Activated CD4-positive, alpha-beta T cell treated with anti-CD3 and anti-CD28 coated beads, Interleukin-2, amount 50 U/mL, for 1 hour (primary cell): ENCODE results near the gene DIP2A.
"Not testable (repeated sequence)": the region's sequence is repeated elsewhere in the genome, so short reads cannot be mapped to it uniquely, and the experiment has no call there.

Experiments used
- DNase-seq: peaks from one replicate; pipeline ENCODE4 v3.0.0-alpha.2; 2020

The DIP2A gene

GRCh38 chr21:46425041-46425440 is 33.6 kb upstream of the DIP2A start:
- no peak for DNase-seq

- DNase-seq = peak; percentile 34
These were observed 33.1 kb upstream of the DIP2A start for GRCh38 chr21:46425571-46425970.

GRCh38 chr21:46426313-46427046 is 32.2 kb upstream of the DIP2A start:
- DNase-seq = no peak

GRCh38 chr21:46427516-46427915 is 31.2 kb upstream of the DIP2A start:
- no peak for DNase-seq

- no peak for DNase-seq
These were observed 30.4 kb upstream of the DIP2A start for GRCh38 chr21:46428286-46428685.

- DNase-seq = no peak
These were observed 29.5 kb upstream of the DIP2A start for GRCh38 chr21:46428987-46429710.

- no peak for DNase-seq
These were observed 28.7 kb upstream of the DIP2A start for GRCh38 chr21:46429754-46430681.

- no peak for DNase-seq
These were observed 27.2 kb upstream of the DIP2A start for GRCh38 chr21:46431448-46431847.

- DNase-seq = no peak
These were observed 26.7 kb upstream of the DIP2A start for GRCh38 chr21:46431884-46432488.

GRCh38 chr21:46433116-46433515 is 25.6 kb upstream of the DIP2A start:
- not testable (repeated sequence) for DNase-seq

GRCh38 chr21:46434322-46434958 is 24.3 kb upstream of the DIP2A start:
- DNase-seq = no peak

GRCh38 chr21:46435786-46436227 is 22.9 kb upstream of the DIP2A start:
- DNase-seq = no peak

- no peak for DNase-seq
These were observed 22.1 kb upstream of the DIP2A start for GRCh38 chr21:46436621-46437020.

GRCh38 chr21:46437096-46437498 is 21.6 kb upstream of the DIP2A start:
- DNase-seq = no peak

- DNase-seq = no peak
These were observed 21.2 kb upstream of the DIP2A start for GRCh38 chr21:46437511-46437910.

GRCh38 chr21:46438241-46438640 is 20.4 kb upstream of the DIP2A start:
- no peak for DNase-seq

GRCh38 chr21:46439906-46440305 is 18.8 kb upstream of the DIP2A start:
- DNase-seq = no peak

GRCh38 chr21:46441331-46441730 is 17.4 kb upstream of the DIP2A start:
- DNase-seq = no peak

GRCh38 chr21:46441961-46442498 is 16.7 kb upstream of the DIP2A start:
- DNase-seq = no peak

GRCh38 chr21:46442938-46443337 is 15.8 kb upstream of the DIP2A start:
- DNase-seq = no peak

- DNase-seq = no peak
These were observed 14.8 kb upstream of the DIP2A start for GRCh38 chr21:46443910-46444309.

- no peak for DNase-seq
These were observed 10.6 kb upstream of the DIP2A start for GRCh38 chr21:46448108-46448507.
